IMR-90 (cell line): Measurements from ENCODE around the gene LRRC1. TPM values are rescaled to one million over a fixed set of nuclear protein-coding genes. Genes with fewer than 3 reads are reported as not detected.

Experiments
- ATAC-seq: fragments of 200-7000 bp; cut with Tn5 transposase; 2 replicates; pipeline ENCODE4 v1.9.1; 2020; ENCODE audit warnings: low read depth, mild to moderate bottlenecking, moderate library complexity
- BruUV-seq: library from RNA; stranded (reverse); fragments of 400-500 nt; replicated peaks from 2 replicates; lab custom pipeline; 2021; lab: Mats Ljungman, UMichigan
- CTCF ChIA-PET: fragments of 300-600 bp; formaldehyde crosslinking; extraction: SDS; loops from one replicate; lab custom pipeline; 2021; ENCODE audit warnings: antibody characterized with exemption; lab: Yijun Ruan, JAX
- POLR2A ChIA-PET: fragments of 300-600 bp; sonication (Branson Sonifier 250); formaldehyde crosslinking; loops from one replicate; lab custom pipeline; 2022; ENCODE audit warnings: antibody characterized with exemption; ENCODE audit not compliant: unreplicated experiment; lab: Charles Lee
- DNase-seq: peaks from one replicate; pipeline ENCODE4 v3.0.0; 2013
- H2AFZ ChIP-seq: replicated peaks from 2 replicates; pipeline ENCODE3; 2013; ENCODE audit warnings: low read length, mild to moderate bottlenecking; ENCODE audit not compliant: poor library complexity
- H2AK5ac ChIP-seq: 2 replicates; pipeline ENCODE4 v1.6.1; 2013; ENCODE audit warnings: low read depth, low read length, inconsistent platforms
- H2AK9ac ChIP-seq: replicated peaks from 2 replicates; pipeline ENCODE3; 2013; ENCODE audit warnings: mild to moderate bottlenecking, low read depth, low read length, moderate library complexity; ENCODE audit not compliant: poor library complexity
- H2BK120ac ChIP-seq: 2 replicates; pipeline ENCODE4 v1.6.1; 2013; ENCODE audit warnings: low read depth, low read length, inconsistent platforms
- H2BK15ac ChIP-seq: 3 replicates; pipeline ENCODE4 v1.6.1; 2013; ENCODE audit warnings: low read depth, low read length, inconsistent platforms
- H2BK20ac ChIP-seq: 2 replicates; pipeline ENCODE4 v1.6.1; 2013; ENCODE audit warnings: low read depth, mild to moderate bottlenecking, inconsistent platforms, low read length, moderate library complexity
- H2BK5ac ChIP-seq: 2 replicates; pipeline ENCODE4 v1.6.1; 2013; ENCODE audit warnings: mild to moderate bottlenecking, low read depth, low read length, inconsistent platforms; ENCODE audit not compliant: poor library complexity, severe bottlenecking
- H3K14ac ChIP-seq: replicated peaks from 2 replicates; pipeline ENCODE4 v1.6.1; 2013; ENCODE audit warnings: low read depth, low read length, inconsistent platforms
- H3K18ac ChIP-seq: 2 replicates; pipeline ENCODE4 v1.6.1; 2013; ENCODE audit warnings: low read depth, low read length, control low read depth
- H3K23ac ChIP-seq: 2 replicates; pipeline ENCODE4 v1.6.1; 2013; ENCODE audit warnings: low read depth, low read length, inconsistent platforms
- H3K27ac ChIP-seq: 2 replicates; pipeline ENCODE4 v1.5.1; 2013; ENCODE audit warnings: mild to moderate bottlenecking, control low read depth, low read length; ENCODE audit not compliant: insufficient read depth
- H3K27me3 ChIP-seq: 2 replicates; pipeline ENCODE4 v1.6.1; 2013; ENCODE audit warnings: low read length; ENCODE audit not compliant: control insufficient read depth, insufficient read depth
- H3K36me3 ChIP-seq: 2 replicates; pipeline ENCODE4 v1.6.1; 2013; ENCODE audit warnings: low read length, mixed read lengths; ENCODE audit not compliant: control insufficient read depth, insufficient read depth
- H3K4ac ChIP-seq: 2 replicates; pipeline ENCODE4 v1.6.1; 2013; ENCODE audit warnings: low read depth, low read length, inconsistent platforms
- H3K4me1 ChIP-seq: 2 replicates; pipeline ENCODE4 v1.6.1; 2013; ENCODE audit warnings: low read length, mixed read lengths; ENCODE audit not compliant: control insufficient read depth, insufficient read depth
- H3K4me2 ChIP-seq: 2 replicates; pipeline ENCODE4 v1.6.1; 2013; ENCODE audit warnings: low read depth, mild to moderate bottlenecking, control low read depth, low read length, moderate library complexity
- H3K4me3 ChIP-seq: 2 replicates; pipeline ENCODE4 v1.5.1; 2013; ENCODE audit warnings: low read depth, mild to moderate bottlenecking, control low read depth, low read length, moderate library complexity; ENCODE audit not compliant: insufficient read depth
- H3K56ac ChIP-seq: 2 replicates; pipeline ENCODE4 v1.6.1; 2013; ENCODE audit warnings: low read length, inconsistent platforms; ENCODE audit not compliant: insufficient read depth; ENCODE audit errors: extremely low read depth
- H3K79me1 ChIP-seq, 2 experiments: 2 replicates each; pipeline ENCODE4 v1.6.1; 2013; ENCODE audit warnings: low read length in 2 of 2, inconsistent platforms in 1 of 2, low read depth in 1 of 2
- H3K9ac ChIP-seq: 2 replicates; pipeline ENCODE4 v1.6.1; 2013; ENCODE audit warnings: low read depth, low read length, control low read depth
- H3K9me1 ChIP-seq: 2 replicates; pipeline ENCODE4 v1.6.1; 2013; ENCODE audit warnings: low read length, inconsistent platforms; ENCODE audit not compliant: insufficient read depth
- H3K9me3 ChIP-seq: 2 replicates; pipeline ENCODE4 v1.6.1; 2013; ENCODE audit warnings: low read length; ENCODE audit not compliant: control insufficient read depth, insufficient read depth
- H4K20me1 ChIP-seq: 2 replicates; pipeline ENCODE4 v1.6.1; 2013; ENCODE audit warnings: low read length, inconsistent platforms; ENCODE audit not compliant: insufficient read depth
- H4K5ac ChIP-seq: 2 replicates; pipeline ENCODE4 v1.6.1; 2013; ENCODE audit warnings: mild to moderate bottlenecking, low read depth, low read length, control low read depth
- H4K8ac ChIP-seq, 2 experiments: 2 replicates each; pipeline ENCODE4 v1.6.1; 2013; ENCODE audit warnings: low read depth in 2 of 2, low read length in 2 of 2, control low read depth in 1 of 2, inconsistent platforms in 1 of 2
- H4K91ac ChIP-seq: 2 replicates; pipeline ENCODE4 v1.6.1; 2013; ENCODE audit warnings: low read depth, low read length, inconsistent platforms; ENCODE audit not compliant: insufficient read depth
- BHLHE40 ChIP-seq: fragments of 150-350 bp; IDR thresholded peaks from 2 replicates; pipeline ENCODE4 v1.6.1; 2016; ENCODE audit warnings: mild to moderate bottlenecking, low read depth, low read length
- CEBPB ChIP-seq: IDR thresholded peaks from 2 replicates; pipeline ENCODE4 v1.6.1; 2012; ENCODE audit warnings: low read depth, low read length, improper control_type of control experiment
- FOS ChIP-seq: fragments of 150-350 bp; IDR thresholded peaks from 2 replicates; pipeline ENCODE4 v1.6.1; 2016; ENCODE audit warnings: low read depth, low read length
- MAFK ChIP-seq: IDR thresholded peaks from 2 replicates; pipeline ENCODE4 v1.6.1; 2012; ENCODE audit warnings: low read depth, low read length, improper control_type of control experiment
- MXI1 ChIP-seq: IDR thresholded peaks from 2 replicates; pipeline ENCODE4 v1.6.1; 2012; ENCODE audit warnings: low read depth, mild to moderate bottlenecking, low read length, moderate library complexity, borderline replicate concordance
- POLR2A ChIP-seq: IDR thresholded peaks from 2 replicates; pipeline ENCODE4 v1.6.1; 2012; ENCODE audit warnings: mild to moderate bottlenecking, low read depth, low read length
- RAD21 ChIP-seq: IDR thresholded peaks from 2 replicates; pipeline ENCODE4 v1.6.1; 2012; ENCODE audit warnings: low read length, improper control_type of control experiment
- RCOR1 ChIP-seq: IDR thresholded peaks from 2 replicates; pipeline ENCODE4 v1.6.1; 2012; ENCODE audit warnings: mild to moderate bottlenecking, low read length, improper control_type of control experiment; ENCODE audit not compliant: insufficient replicate concordance
- RFX5 ChIP-seq: IDR thresholded peaks from 2 replicates; pipeline ENCODE4 v1.8.0; 2012; ENCODE audit warnings: low read depth, mild to moderate bottlenecking, low read length, moderate library complexity
- WGBS, 2 experiments: methylation state at CpG; one replicate each; pipeline versions ENCODE4 v1.1.5 to v1.1.7; 2013; ENCODE audit warnings: missing lambda C conversion rate in 2 of 2; ENCODE audit not compliant: insufficient read length in 1 of 2; ENCODE audit errors: extremely low coverage in 2 of 2; 5-methylcytosine and 5-hydroxymethylcytosine counted together
- dilution Hi-C: fragments of 300-500 bp; cut with HindIII; formaldehyde crosslinking; loops from one replicate; pipeline ENCODE4 v1.14.3; 2018; ENCODE audit warnings: low sequenced_read_pairs; ENCODE audit not compliant: unreplicated experiment
- in situ Hi-C: fragments of 300-500 bp; cut with MboI; formaldehyde crosslinking; loops from 3 replicates; pipeline ENCODE4 v1.14.3; 2019; ENCODE audit warnings: low sequenced_read_pairs, inconsistent platforms, mixed read lengths
- intact Hi-C: fragments of 100-400 bp; cut with micrococcal nuclease; formaldehyde crosslinking; loops from 2 replicates; pipeline ENCODE4 v1.10.0; 2022
- polyA plus RNA-seq, 3 experiments: library from polyadenylated mRNA; depleted of rRNA; stranded (reverse); fragments of >200 nt; gene quantifications; 2 replicates each; pipeline ENCODE4 v1.2.3, GENCODE V29; 2012; ENCODE audit warnings: low replicate concordance in 1 of 3
- total RNA-seq: library from RNA; depleted of rRNA; stranded (reverse); fragments of >200 nt; gene quantifications from 2 replicates; pipeline ENCODE4 v1.2.3, GENCODE V29; 2012
- TF ChIP-seq, protein P1 (sequence below): fragments of 150-350 bp; IDR thresholded peaks from 2 replicates; pipeline ENCODE4 v1.6.1; 2016; ENCODE audit warnings: low read depth, mild to moderate bottlenecking, low read length, moderate library complexity, borderline replicate concordance

LRRC1 gene
- total and polyA plus RNA-seq, 2 of the 4 experiments (the other 2 are of a cell fraction): 5.1 to 6.1 TPM

DNA sequence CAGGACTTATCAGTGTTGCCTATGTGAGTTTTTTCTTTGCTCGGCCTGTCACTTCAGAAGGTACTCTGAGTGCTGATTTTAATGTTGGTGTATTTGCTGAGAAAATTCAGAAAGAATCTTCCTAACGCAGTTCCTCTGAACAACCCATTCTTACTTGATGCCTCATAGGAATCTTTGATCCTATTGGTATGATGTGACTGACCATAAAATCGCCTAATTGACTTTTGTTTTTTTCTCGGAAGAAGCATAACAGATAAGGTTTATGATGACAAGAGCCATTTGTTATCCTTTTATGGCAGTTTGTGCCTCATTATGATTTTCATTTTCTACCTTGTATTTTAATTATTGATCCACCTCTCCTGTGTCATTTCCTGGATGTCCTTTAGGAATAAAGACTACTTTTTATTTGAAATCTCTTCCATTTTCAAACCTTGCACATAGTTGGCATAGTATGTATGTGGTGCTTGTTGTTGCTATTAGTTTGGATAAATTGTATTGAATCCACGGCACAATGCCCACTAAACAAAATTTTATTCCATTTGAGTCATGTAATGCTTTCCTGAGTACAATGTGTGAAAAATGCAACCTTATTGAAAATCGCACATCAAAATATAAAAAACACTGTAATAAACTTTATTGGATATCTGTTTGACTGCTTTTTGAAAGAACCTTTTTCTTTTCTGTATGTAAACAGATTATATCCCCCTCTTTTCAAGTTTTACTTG is 37.3 kb downstream of the LRRC1 start:
- Histone ChIP-seq H2AK9ac (no peak overlapping the region), H3K36me3 (no peaks in the 10 kb centered on the region), H2BK15ac (no peak overlapping the region), H3K27me3 (no peaks in the 10 kb centered on the region), H3K9me1 (peaks cover 8% of the 10 kb centered on the region), H4K20me1 (peaks cover 14% of the 10 kb centered on the region; the same call in 1 of the 2 replicates), H2BK5ac (no peak overlapping the region), H3K9me3 (no peaks in the 10 kb centered on the region), H3K79me1 (peaks cover 48 to 52% of the 10 kb centered on the region in 2 experiments), H3K27ac (no peak overlapping the region), H4K5ac (no peak overlapping the region), H3K14ac (no peak overlapping the region), H3K56ac (no peak overlapping the region), H3K23ac (no peak overlapping the region), H3K4me1 (peaks cover 13% of the 10 kb centered on the region), H3K9ac (no peak overlapping the region), H2AK5ac (no peak overlapping the region), H4K8ac (no peak overlapping the region), H3K4ac (no peak overlapping the region), H3K4me3 (no peak overlapping the region), H4K91ac (no peak overlapping the region), H2AFZ (no peak overlapping the region), H3K18ac (no peak overlapping the region), H3K4me2 (no peak overlapping the region), H2BK120ac (no peak overlapping the region), H2BK20ac (no peak overlapping the region)
- POLR2A ChIA-PET: no interaction called here
- TF ChIP-seq FOS: no peak
- TF ChIP-seq BHLHE40: no peak
- TF ChIP-seq POLR2A: no peak
- TF ChIP-seq RCOR1: no peak
- no peak for TF ChIP-seq RFX5
- TF ChIP-seq RAD21: no peak
- no peak for TF ChIP-seq MXI1
- TF ChIP-seq, protein P1, sequence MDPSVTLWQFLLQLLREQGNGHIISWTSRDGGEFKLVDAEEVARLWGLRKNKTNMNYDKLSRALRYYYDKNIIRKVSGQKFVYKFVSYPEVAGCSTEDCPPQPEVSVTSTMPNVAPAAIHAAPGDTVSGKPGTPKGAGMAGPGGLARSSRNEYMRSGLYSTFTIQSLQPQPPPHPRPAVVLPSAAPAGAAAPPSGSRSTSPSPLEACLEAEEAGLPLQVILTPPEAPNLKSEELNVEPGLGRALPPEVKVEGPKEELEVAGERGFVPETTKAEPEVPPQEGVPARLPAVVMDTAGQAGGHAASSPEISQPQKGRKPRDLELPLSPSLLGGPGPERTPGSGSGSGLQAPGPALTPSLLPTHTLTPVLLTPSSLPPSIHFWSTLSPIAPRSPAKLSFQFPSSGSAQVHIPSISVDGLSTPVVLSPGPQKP: no peak
- TF ChIP-seq CEBPB: no peak
- TF ChIP-seq MAFK: no peak
- no TSS peak for BruUV-seq
- DNase-seq: no peak
- in situ Hi-C loops: no loop called here
- WGBS, 2 experiments: no CpG with 5 or more reads among the region's 6 CpGs
- dilution Hi-C loops: no loop called here
- CTCF ChIA-PET: no interaction called here
- intact Hi-C loops: no loop called here
- ATAC-seq: no peak
